ENCODE data around the gene QSOX2.
A peak's percentile ranks its signal among the peaks of the same experiment; 100 is the strongest.

The QSOX2 gene

DNA sequence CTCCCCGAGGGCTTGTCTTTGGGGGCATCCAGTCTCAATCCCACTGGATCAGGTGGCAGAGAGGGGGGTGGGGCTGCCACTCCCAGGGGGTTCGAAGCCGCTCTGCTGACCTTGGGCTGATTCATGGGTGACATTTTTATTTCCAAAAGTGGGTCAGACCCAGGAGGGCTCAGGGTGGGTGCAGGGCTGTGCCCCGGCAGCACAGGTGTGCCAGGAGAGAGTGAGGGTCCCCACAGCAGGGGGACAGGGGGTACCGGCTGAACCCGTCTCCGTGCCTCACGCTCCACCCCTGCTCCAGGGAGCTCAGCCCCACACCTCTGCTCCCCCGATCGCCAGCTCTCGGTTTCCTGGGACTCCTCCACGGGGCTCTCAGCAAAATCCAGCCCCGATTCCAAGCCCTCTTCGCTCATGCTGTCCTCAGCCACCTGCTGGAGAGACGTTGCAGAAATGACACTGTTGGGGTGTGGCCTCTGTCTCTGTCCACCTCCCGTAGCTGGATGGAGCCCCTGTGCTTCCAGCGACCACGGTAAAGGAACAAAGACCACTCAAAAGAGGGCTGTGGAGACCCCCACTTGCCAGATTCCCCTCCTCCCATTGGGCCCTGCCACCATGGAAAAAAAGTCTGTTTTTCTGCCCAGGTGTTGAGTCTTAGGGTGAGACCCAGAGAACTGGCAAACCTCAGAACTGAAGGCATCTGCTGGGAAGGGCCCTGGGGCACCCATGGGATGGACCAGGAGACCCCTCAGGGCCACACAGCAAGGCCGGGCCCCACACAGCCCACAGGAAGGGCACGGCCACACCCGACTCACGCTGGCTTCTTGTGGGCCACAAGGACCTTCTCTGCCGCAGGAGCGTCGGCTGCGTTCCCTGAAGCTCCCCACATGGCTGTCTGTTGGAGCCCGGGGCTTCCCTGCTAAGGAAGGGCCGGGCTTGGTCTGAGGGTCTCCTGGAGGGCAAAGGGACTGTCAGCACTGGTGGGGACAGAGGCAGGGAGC, 10.6 kb upstream of the QSOX2 start:
- peak in 1 of 2 experiments; percentile 25 for DNase-seq
- TF ChIP-seq GATA1 (IDR thresholded peaks at IDR 0.05; ENCODE audit: low read depth, low read length): no peak
- TF ChIP-seq POLR2A (IDR thresholded peaks at IDR 0.05; ENCODE audit: low read length): no peak

GRCh38 chr9:136255166-136255538, 9.5 kb upstream of the QSOX2 start:
- peak in 1 of 2 experiments; percentile 21 for DNase-seq
- no peak for TF ChIP-seq POLR2A (IDR thresholded peaks at IDR 0.05; ENCODE audit: low read length)
- no peak for TF ChIP-seq GATA1 (IDR thresholded peaks at IDR 0.05; ENCODE audit: low read depth, low read length)

DNA sequence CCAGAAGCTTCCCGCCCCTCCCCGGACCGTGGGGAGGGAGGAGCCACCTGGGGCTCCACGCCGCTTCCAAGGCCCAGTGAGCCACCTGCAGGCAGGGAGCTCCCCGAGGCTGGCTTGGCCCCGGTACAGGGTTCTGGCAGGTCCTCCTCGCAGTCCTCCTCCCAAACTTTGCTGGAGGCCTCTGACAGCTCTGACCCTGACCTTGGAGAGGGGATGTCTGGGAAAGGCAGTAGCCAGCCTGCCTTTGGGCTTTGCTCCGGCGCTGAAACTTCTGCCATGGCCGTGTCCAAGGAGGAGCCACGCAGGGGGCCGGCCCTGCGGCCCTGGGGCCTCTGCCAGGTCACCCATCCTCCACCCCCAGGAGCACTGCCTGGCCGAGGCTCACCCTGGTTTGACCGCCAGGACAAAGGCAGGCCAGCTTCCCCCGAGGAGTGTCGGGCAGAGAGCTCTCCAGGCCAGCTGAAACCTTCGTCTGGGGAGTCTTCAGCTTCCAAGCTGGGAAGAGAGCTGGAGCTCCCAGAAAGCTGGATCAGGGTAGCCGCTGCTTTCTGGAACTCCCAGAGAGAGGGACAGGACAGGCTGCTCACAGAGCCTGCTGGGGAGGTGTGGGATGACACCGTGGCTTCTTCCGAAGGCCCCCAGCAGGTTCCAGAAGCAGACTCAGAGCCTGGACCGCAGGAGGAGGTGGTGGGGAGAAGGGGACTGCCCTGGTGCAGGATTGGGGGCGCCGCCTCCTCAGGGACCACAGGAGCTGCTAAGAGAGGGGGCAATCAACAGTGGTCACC, 9.0 kb upstream of the QSOX2 start:
- no peak for TF ChIP-seq GATA1 (IDR thresholded peaks at IDR 0.05; ENCODE audit: low read depth, low read length)
- TF ChIP-seq POLR2A (IDR thresholded peaks at IDR 0.05; ENCODE audit: low read length): no peak
- no peak for DNase-seq

GRCh38 chr9:136253246-136254130, 7.9 kb upstream of the QSOX2 start:
- TF ChIP-seq POLR2A (IDR thresholded peaks at IDR 0.05; ENCODE audit: low read length): no peak
- no peak for TF ChIP-seq GATA1 (IDR thresholded peaks at IDR 0.05; ENCODE audit: low read depth, low read length)
- DNase-seq: no peak

GRCh38 chr9:136252846-136253245, 7.2 kb upstream of the QSOX2 start:
- no peak for DNase-seq
- TF ChIP-seq POLR2A (IDR thresholded peaks at IDR 0.05; ENCODE audit: low read length): no peak
- TF ChIP-seq GATA1 (IDR thresholded peaks at IDR 0.05; ENCODE audit: low read depth, low read length): no peak

DNA sequence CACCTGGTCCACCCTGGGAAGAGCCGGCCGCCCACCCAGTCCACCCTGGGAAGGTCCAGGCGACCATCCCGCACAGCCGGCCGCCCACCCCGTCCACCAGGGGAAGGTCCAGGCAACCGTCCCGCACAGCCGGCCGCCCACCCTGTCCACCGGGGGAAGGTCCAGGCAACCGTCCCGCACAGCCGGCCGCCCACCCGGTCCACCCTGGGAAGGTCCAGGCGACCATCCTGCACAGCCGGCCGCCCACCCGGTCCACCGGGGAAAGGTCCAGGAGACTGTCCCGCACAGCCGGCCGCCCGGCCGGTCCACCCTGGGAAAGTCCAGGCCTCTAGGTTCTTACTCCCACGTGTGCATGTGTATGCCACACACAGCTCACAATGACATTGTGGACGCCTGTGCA, 6.7 kb upstream of the QSOX2 start:
- no peak for DNase-seq
- TF ChIP-seq GATA1 (IDR thresholded peaks at IDR 0.05; ENCODE audit: low read depth, low read length) (no peak), POLR2A (IDR thresholded peaks at IDR 0.05; ENCODE audit: low read length) (no peak)

GRCh38 chr9:136251264-136252115, 5.9 kb upstream of the QSOX2 start:
- TF ChIP-seq GATA1 (IDR thresholded peaks at IDR 0.05; ENCODE audit: low read depth, low read length) (no peak), POLR2A (IDR thresholded peaks at IDR 0.05; ENCODE audit: low read length) (no peak)
- DNase-seq: no peak

- no peak for DNase-seq
- TF ChIP-seq GATA1 (IDR thresholded peaks at IDR 0.05; ENCODE audit: low read depth, low read length) (no peak), POLR2A (IDR thresholded peaks at IDR 0.05; ENCODE audit: low read length) (no peak)
These were observed 5.1 kb upstream of the QSOX2 start for GRCh38 chr9:136250676-136251075.

GRCh38 chr9:136249877-136250559, 4.4 kb upstream of the QSOX2 start:
- no peak for TF ChIP-seq GATA1 (IDR thresholded peaks at IDR 0.05; ENCODE audit: low read depth, low read length)
- TF ChIP-seq POLR2A (IDR thresholded peaks at IDR 0.05; ENCODE audit: low read length): no peak
- no peak for DNase-seq

GRCh38 chr9:136248951-136249876, 3.6 kb upstream of the QSOX2 start:
- DNase-seq: no peak
- TF ChIP-seq POLR2A (IDR thresholded peaks at IDR 0.05; ENCODE audit: low read length): no peak
- no peak for TF ChIP-seq GATA1 (IDR thresholded peaks at IDR 0.05; ENCODE audit: low read depth, low read length)

DNA sequence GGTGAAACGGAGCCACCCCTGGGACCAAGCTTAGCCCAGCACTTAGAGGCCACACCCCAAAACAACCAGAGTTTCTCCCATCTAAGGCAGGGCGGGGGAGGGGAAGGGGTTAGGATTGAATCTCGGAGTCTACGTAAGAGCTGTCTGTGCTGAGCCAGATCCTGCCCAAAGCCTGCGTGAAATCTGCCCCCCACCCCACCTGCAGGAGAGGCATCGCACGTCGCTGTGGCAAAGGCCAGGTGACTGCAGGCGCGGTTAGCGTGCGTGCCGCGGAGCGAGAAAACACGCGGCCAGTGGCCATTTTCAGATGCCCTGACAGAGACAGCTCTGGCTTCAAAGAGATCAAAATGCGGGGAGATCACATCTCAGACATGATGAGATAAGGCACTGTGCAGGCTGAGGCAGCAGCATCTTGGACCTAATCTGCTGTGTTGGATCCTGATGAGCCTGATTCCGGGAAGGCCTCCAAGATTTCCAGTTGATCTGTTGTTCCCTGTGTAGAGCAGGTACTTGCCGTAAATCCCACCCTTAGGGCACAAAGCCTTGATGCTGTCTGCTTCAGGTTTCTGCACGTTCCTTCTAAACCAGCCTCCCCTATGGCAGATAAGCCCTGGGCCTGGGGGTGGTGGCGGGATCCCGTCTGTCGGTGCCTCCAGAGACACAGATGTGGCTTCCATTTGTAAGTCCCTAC, 2.5 kb upstream of the QSOX2 start:
- no peak for DNase-seq
- TF ChIP-seq GATA1 (IDR thresholded peaks at IDR 0.05; ENCODE audit: low read depth, low read length): no peak
- TF ChIP-seq POLR2A (IDR thresholded peaks at IDR 0.05; ENCODE audit: low read length): no peak
